H9 (cell line): Measurements from ENCODE around the gene SNTG2. TPM values are rescaled to one million over a fixed set of nuclear protein-coding genes. Genes with fewer than 3 reads are reported as not detected.

Source experiments
- DNase-seq: peaks from one replicate; pipeline ENCODE4 v3.0.0-alpha.2; 2017
- H2AFZ ChIP-seq: one replicate; pipeline ENCODE4 v1.6.1; 2013; ENCODE audit warnings: mild to moderate bottlenecking, low read length, control low read depth, moderate library complexity
- H2AK5ac ChIP-seq: 2 replicates; pipeline ENCODE4 v1.6.1; 2013; ENCODE audit warnings: low read length, control low read depth, mixed read lengths; ENCODE audit not compliant: insufficient read length
- H2BK120ac ChIP-seq: one replicate; pipeline ENCODE4 v1.6.1; 2013; ENCODE audit warnings: low read depth, mild to moderate bottlenecking, low read length, control low read depth, inconsistent platforms; ENCODE audit not compliant: poor library complexity, severe bottlenecking
- H2BK12ac ChIP-seq: 2 replicates; pipeline ENCODE4 v1.6.1; 2013; ENCODE audit warnings: low read length, control low read depth, mixed read lengths, low read depth; ENCODE audit not compliant: insufficient read length
- H2BK15ac ChIP-seq: 2 replicates; pipeline ENCODE4 v1.6.1; 2013; ENCODE audit warnings: low read depth, low read length, control low read depth
- H2BK20ac ChIP-seq: one replicate; pipeline ENCODE4 v1.6.1; 2013; ENCODE audit warnings: low read depth, mild to moderate bottlenecking, low read length, control low read depth, inconsistent platforms; ENCODE audit not compliant: poor library complexity, severe bottlenecking
- H2BK5ac ChIP-seq: 2 replicates; pipeline ENCODE4 v1.6.1; 2013; ENCODE audit warnings: low read length, control low read depth, mixed read lengths; ENCODE audit not compliant: insufficient read length
- H3K14ac ChIP-seq: 2 replicates; pipeline ENCODE4 v1.6.1; 2013; ENCODE audit warnings: low read length, control low read depth; ENCODE audit not compliant: insufficient read depth
- H3K18ac ChIP-seq: 2 replicates; pipeline ENCODE4 v1.6.1; 2013; ENCODE audit warnings: low read depth, mild to moderate bottlenecking, mixed read lengths, low read length, control low read depth; ENCODE audit not compliant: insufficient read length
- H3K23ac ChIP-seq: 2 replicates; pipeline ENCODE4 v1.6.1; 2013; ENCODE audit warnings: low read length, control low read depth, mixed read lengths, low read depth; ENCODE audit not compliant: insufficient read length
- H3K23me2 ChIP-seq: 2 replicates; pipeline ENCODE4 v1.6.1; 2013; ENCODE audit warnings: low read depth, mild to moderate bottlenecking, mixed read lengths, low read length, control low read depth; ENCODE audit not compliant: insufficient read length, poor library complexity, severe bottlenecking
- H3K27ac ChIP-seq: 2 replicates; pipeline ENCODE4 v1.5.1; 2013; ENCODE audit warnings: low read length, control low read depth, mixed read lengths, low read depth; ENCODE audit not compliant: insufficient read length
- H3K27me3 ChIP-seq: 2 replicates; pipeline ENCODE4 v1.6.1; 2013; ENCODE audit warnings: low read length, control low read depth, inconsistent platforms; ENCODE audit not compliant: insufficient read depth
- H3K4ac ChIP-seq: 2 replicates; pipeline ENCODE4 v1.6.1; 2013; ENCODE audit warnings: low read depth, mild to moderate bottlenecking, control low read depth, inconsistent platforms, low read length, moderate library complexity
- H3K4me1 ChIP-seq: 2 replicates; pipeline ENCODE4 v1.6.1; 2013; ENCODE audit warnings: low read length, control low read depth, inconsistent platforms; ENCODE audit not compliant: insufficient read depth
- H3K4me2 ChIP-seq: 2 replicates; pipeline ENCODE4 v1.6.1; 2013; ENCODE audit warnings: low read length, control low read depth, mixed read lengths; ENCODE audit not compliant: insufficient read length, insufficient read depth
- H3K56ac ChIP-seq: 2 replicates; pipeline ENCODE4 v1.6.1; 2013; ENCODE audit warnings: low read depth, mild to moderate bottlenecking, mixed read lengths, low read length, control low read depth; ENCODE audit not compliant: insufficient read length
- H3K79me1 ChIP-seq: 2 replicates; pipeline ENCODE4 v1.6.1; 2013; ENCODE audit warnings: low read depth, mild to moderate bottlenecking, moderate library complexity, low read length, control low read depth, inconsistent platforms; ENCODE audit not compliant: insufficient read depth, poor library complexity, severe bottlenecking
- H3K79me2 ChIP-seq: 2 replicates; pipeline ENCODE4 v1.6.1; 2013; ENCODE audit warnings: low read length, control low read depth, inconsistent platforms; ENCODE audit not compliant: insufficient read depth
- H3K9ac ChIP-seq: 2 replicates; pipeline ENCODE4 v1.6.1; 2013; ENCODE audit warnings: low read length, control low read depth, mixed read lengths; ENCODE audit not compliant: insufficient read length; ENCODE audit errors: extremely low read depth
- H3K9me3 ChIP-seq: one replicate; pipeline ENCODE4 v1.6.1; 2013; ENCODE audit warnings: low read depth, low read length, inconsistent platforms; ENCODE audit not compliant: control insufficient read depth
- H3T11ph ChIP-seq: one replicate; pipeline ENCODE4 v1.6.1; 2013; ENCODE audit warnings: mild to moderate bottlenecking, low read length, control low read depth, inconsistent platforms
- H4K20me1 ChIP-seq: one replicate; pipeline ENCODE4 v1.6.1; 2013; ENCODE audit not compliant: control insufficient read depth, insufficient read length, insufficient read depth
- H4K5ac ChIP-seq: 2 replicates; pipeline ENCODE4 v1.6.1; 2013; ENCODE audit warnings: low read depth, mild to moderate bottlenecking, mixed read lengths, low read length, control low read depth; ENCODE audit not compliant: insufficient read length
- H4K8ac ChIP-seq: replicated peaks from 2 replicates; pipeline ENCODE4 v1.6.1; 2013; ENCODE audit warnings: low read length, control low read depth, mixed read lengths, low read depth; ENCODE audit not compliant: insufficient read length
- H4K91ac ChIP-seq: 2 replicates; pipeline ENCODE4 v1.6.1; 2013; ENCODE audit warnings: low read depth, mild to moderate bottlenecking, moderate library complexity, mixed read lengths, low read length, control low read depth; ENCODE audit not compliant: insufficient read length
- H3K27ac Mint-ChIP-seq, 3 experiments: 2 replicates in 2 of 3; 3 replicates in 1 of 3; pipeline ENCODE4 v1.8.0; 2020 to 2021; ENCODE audit warnings: mixed read lengths in 3 of 3, mild to moderate bottlenecking in 1 of 3, moderate library complexity in 1 of 3
- H3K27me3 Mint-ChIP-seq: 2 replicates; pipeline ENCODE4 v1.8.0; 2021; ENCODE audit warnings: low read depth, mild to moderate bottlenecking, moderate library complexity, mixed read lengths
- H3K36me3 Mint-ChIP-seq, 3 experiments: 2 replicates in 2 of 3; 3 replicates in 1 of 3; pipeline ENCODE4 v1.8.0; 2020 to 2021; ENCODE audit warnings: low read depth in 3 of 3, mixed read lengths in 3 of 3; ENCODE audit not compliant: insufficient read depth in 1 of 3
- H3K4me1 Mint-ChIP-seq, 2 experiments: 2 replicates each; pipeline ENCODE4 v1.8.0; 2020; ENCODE audit warnings: mixed read lengths in 2 of 2
- H3K4me3 Mint-ChIP-seq, 2 experiments: 2 replicates in 1 of 2; 3 replicates in 1 of 2; pipeline ENCODE4 v1.8.0; 2020 to 2021; ENCODE audit warnings: mild to moderate bottlenecking in 2 of 2, mixed read lengths in 2 of 2, moderate library complexity in 1 of 2
- H3K9me3 Mint-ChIP-seq, 2 experiments: 2 replicates in 1 of 2; 3 replicates in 1 of 2; pipeline ENCODE4 v1.8.0; 2020; ENCODE audit warnings: mild to moderate bottlenecking in 2 of 2, mixed read lengths in 2 of 2, moderate library complexity in 1 of 2
- CTCF ChIP-seq: fragments of 200-600 bp; sonication (generic); conservative IDR thresholded peaks from 3 replicates; pipeline ENCODE4 v1.8.0; 2021; ENCODE audit warnings: antibody characterized with exemption, mild to moderate bottlenecking
- total RNA-seq: library from RNA; stranded (reverse); gene quantifications from 2 replicates; pipeline ENCODE4 v1.2.1, GENCODE V29; 2021

The SNTG2 gene
- total RNA-seq, 1 experiment from 2014 or later, result 13.2 TPM

DNA sequence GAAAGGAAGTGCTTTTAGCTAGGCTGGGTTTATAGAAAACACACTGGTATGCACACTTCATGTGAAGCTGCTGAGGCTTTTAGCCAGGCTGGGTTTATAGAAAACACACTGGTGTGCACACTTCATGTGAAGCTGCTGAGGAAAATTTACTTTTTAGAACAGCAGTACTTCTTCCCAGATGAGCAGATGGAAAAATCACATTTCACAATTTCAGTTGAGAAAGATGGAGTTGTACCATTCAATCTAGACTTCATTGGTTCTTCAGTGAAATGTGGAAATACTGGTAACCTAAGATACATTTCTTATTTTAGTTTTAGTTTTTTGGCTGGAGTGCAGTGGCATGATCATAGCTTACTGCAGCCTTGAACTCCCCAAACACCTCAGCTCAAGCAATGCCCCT is 11.1 kb downstream of the SNTG2 start:
- no peak overlapping the region for H3K14ac ChIP-seq

More for the DNA sequence above, 11.1 kb downstream of the SNTG2 start:
- no peaks in the 10 kb centered on the region; a peak in 1 of 5 replicates for H3K9me3 Mint-ChIP-seq
- Histone ChIP-seq H3T11ph (no peak overlapping the region), H2BK20ac (no peak overlapping the region), H3K9me3 (no peaks in the 10 kb centered on the region), H2AFZ (no peak overlapping the region), H2BK15ac (no peak overlapping the region), H4K8ac (no peak overlapping the region), H2BK5ac (no peak overlapping the region), H3K4ac (no peak overlapping the region), H3K79me2 (peaks cover 14% of the 10 kb centered on the region), H4K20me1 (peaks cover 3% of the 10 kb centered on the region), H3K23ac (no peak overlapping the region), H4K5ac (no peak overlapping the region), H3K4me2 (no peak overlapping the region), H3K27ac (no peak overlapping the region), H2BK12ac (no peak overlapping the region), H3K23me2 (no peaks in the 10 kb centered on the region), H3K4me1 (no peaks in the 10 kb centered on the region; the same call in 1 of the 2 replicates), H3K79me1 (peaks cover 13% of the 10 kb centered on the region), H2AK5ac (no peak overlapping the region), H3K18ac (no peak overlapping the region), H3K27me3 (no peaks in the 10 kb centered on the region), H3K56ac (no peak overlapping the region), H3K9ac (no peak overlapping the region), H2BK120ac (no peak overlapping the region), H4K91ac (no peak overlapping the region)
- H3K4me3 Mint-ChIP-seq, result no peak overlapping the region
- no peak for TF ChIP-seq CTCF
- H3K27me3 Mint-ChIP-seq, result no peaks in the 10 kb centered on the region
- peaks cover 24 to 26% of the 10 kb centered on the region in 2 experiments for H3K4me1 Mint-ChIP-seq
- no peak for DNase-seq
- peaks cover 0 to 8% (median 7%) of the 10 kb centered on the region in 3 experiments; a peak in 4 of 7 replicates for H3K36me3 Mint-ChIP-seq
- H3K27ac Mint-ChIP-seq, result no peak overlapping the region; a peak in 1 of 7 replicates
